Hematopoietic multipotent progenitor cell (in vitro differentiated cells): ENCODE measurements around the gene ATG7. TPM values are rescaled to one million over a fixed set of nuclear protein-coding genes. Genes with fewer than 3 reads are reported as not detected.
"Not testable (repeated sequence)": the region's sequence is repeated elsewhere in the genome, so short reads cannot be mapped to it uniquely, and the experiment has no call there.

Source experiments
- DNase-seq, 3 donors: peaks; one replicate each; pipeline ENCODE4 v3.0.0-alpha.2; 2011 to 2015; ENCODE audit warnings: low read depth in 2 of 3, low spot score in 2 of 3
- total RNA-seq: library from RNA; depleted of rRNA; stranded (reverse); fragments of >200 nt; gene quantifications from one replicate; pipeline ENCODE4 v1.2.3, GENCODE V29; 2012

Gene ATG7
- total RNA-seq, 1 donor, result 33.9 TPM

DNA sequence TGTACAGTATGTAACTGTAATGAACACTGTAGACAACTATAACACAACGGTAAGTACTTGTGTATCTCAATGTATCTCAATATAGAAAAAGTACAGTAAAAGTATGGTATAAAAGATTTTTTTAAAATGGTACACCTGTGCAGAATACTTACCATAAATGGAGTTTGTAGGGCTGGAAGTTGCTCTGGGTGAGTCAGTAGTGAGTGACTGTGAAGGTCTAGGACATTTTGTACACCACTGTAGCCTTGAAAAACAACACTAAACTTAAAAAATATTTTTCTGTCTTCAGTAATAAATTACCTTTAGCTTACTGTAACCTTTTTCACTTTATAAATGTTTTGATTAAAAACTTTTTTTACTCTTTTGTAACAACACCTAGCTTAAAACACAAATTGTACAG, 142.9 kb downstream of the ATG7 start:
- DNase-seq, result no peak

- no peak for DNase-seq
Measured at GRCh38 chr3:11420066-11420465, 147.9 kb downstream of the ATG7 start.

- no peak for DNase-seq
Measured at GRCh38 chr3:11422291-11422690, 150.1 kb downstream of the ATG7 start.

DNA sequence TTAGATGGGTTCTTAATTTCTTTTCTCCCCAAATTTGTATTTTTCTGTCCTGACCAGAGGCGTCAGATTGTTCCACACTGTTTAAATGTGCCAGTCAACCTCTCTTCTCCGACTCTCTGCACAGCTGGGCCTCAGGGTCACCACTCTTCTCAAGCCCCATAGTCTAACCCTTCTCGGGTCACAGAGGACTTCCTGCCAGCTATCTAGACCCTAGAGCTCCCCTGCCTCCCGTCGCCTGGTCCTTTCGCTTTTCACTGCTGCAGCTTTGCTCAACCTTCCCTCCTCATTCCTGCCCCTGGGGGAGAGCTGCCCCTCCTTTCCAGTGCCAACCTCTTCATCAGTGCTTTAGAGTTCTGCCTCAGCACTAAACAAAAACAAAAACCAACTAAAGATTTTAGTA, 151.7 kb downstream of the ATG7 start:
- no peak for DNase-seq

GRCh38 chr3:11424277-11424676, 152.1 kb downstream of the ATG7 start:
- no peak for DNase-seq

- no peak for DNase-seq
Measured at GRCh38 chr3:11430207-11430606, 158.0 kb downstream of the ATG7 start.

DNA sequence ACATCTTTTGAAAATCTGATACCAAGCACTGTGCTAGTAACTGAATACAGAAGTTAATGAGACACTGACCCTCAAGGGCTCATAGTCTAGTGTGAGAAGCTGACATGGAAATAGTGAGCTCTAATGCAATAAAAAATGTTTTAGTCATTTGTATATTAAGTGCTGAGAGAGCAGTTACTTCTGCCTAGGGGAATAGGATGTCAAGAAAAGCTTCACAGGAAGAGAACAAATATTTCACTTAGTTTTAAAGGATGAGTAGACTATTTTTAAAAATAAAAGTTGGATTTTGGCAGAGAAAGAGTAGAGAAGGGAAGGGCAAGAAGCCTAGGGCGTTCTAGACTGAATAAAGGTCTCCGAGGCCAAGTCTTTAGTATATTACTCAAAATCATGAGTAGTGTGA, 158.4 kb downstream of the ATG7 start:
- no peak for DNase-seq

GRCh38 chr3:11431319-11431718, 159.1 kb downstream of the ATG7 start:
- DNase-seq, result no peak

DNA sequence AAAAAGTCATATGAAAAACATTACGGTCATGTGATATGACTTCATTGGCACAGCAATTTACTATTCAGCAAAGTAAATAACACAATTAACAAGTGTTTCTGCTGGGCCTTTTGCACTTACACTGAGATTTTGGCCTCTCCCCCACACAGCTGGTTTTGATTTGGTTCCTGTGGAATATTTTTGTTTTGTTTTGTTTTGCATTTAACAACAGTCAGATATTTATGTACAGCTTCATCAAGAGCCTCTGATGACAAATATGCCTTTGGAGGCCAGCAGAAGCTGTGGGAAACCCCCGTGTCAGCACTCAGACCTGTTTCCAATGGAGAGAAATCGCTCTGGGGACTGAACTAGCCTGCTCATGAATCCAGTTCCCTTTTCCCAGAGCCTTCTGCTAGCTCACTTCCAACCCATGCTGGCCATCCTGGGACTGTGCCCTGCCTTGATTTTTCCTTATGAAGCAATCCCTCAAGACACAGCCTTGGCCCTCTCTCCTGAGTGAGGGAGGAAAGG, 161.9 kb downstream of the ATG7 start:
- DNase-seq, result no peak

DNA sequence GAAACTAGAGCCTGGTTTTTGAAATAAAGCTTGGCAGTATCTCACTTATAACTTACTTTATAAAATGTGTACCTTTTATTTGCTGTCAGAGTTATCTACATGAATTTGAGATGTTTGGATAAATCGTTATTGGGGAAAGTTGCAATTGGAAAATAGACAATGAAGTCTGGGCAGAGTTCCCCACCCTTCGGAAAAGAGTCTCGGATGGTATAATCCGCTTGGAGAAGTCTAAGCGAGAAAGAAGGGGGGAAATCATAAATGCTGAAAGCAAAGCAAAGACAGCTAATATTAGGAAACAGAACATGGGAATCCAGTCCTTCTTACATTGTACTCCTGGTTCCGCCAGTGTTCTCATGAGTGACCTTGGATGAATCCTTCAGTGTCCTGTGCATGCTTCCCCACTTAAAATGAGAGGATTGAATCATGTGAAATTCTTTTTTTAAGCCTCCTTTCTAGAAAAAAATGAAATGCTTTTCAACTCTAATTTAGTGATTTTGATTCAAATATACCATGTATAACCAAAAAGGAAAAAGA, 162.4 kb downstream of the ATG7 start:
- DNase-seq, result no peak

DNA sequence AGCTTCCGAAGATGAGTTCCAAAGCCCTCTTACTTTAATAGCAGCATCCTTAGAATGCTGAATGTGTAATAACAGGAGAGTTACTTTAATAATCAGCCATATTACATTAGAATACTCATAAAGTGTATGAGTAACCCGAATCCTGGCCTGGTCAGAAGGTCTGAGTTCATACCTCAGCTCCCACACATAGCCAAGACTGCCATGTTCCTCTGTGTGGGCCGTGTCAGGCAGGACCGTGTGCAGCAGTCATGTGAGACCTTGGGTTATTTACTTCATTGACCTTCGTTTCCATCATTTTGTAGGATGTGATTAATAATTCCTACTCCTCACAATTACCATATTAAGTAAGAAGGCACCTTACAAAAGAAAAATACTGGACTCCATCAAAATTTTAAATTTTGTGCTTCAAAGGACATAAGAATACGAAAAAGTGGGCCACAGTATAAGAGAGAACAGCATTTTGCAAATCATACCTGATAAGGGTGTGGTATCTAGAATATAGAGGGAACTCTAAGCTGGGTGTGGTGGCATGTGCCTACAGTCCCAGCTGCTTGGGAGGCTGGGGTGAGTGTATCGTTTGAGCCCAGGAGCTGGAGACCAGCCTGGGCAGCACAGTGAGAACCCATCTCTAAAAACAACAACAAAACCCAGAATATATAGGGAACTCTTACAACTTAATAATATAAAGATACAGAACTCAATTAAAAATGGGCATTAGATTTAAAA, 163.4 kb downstream of the ATG7 start:
- no peak for DNase-seq

DNA sequence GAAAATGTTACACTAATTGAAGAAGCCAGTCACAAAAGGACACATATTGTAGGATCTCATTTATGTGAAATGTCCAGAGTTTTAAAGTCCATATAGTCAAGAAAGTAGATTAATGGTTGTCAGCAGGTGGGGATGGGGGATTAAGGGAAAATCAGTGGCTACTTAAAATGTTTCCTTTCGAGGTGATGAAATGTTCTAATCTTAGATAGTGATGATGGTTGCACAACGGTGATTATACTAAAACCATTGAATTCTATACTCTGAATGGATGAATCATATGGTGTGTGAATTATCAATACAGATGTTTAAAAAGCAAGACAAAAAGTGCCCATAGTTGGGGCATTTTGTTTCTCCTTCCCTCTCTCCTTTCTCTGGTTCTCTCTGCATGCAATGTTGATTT, 164.6 kb downstream of the ATG7 start:
- no peak for DNase-seq

DNA sequence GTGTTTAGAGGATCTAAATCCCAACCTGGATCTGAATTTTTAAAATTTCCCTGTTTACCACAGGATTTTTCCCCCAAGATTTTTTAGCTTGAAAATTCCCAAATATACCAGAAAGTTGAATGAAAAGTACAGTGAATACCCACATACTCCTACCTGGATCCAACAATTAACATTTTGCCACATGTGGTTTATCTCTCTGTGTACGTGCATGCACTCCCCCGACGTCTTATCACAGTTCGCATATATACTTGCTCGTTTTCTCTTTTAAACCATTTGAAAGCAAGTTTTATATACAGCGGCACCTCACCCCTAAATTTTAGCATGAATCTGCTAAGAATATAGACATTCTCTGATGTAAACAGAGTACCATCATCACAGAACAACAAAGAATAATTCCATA, 165.3 kb downstream of the ATG7 start:
- DNase-seq, result no peak

DNA sequence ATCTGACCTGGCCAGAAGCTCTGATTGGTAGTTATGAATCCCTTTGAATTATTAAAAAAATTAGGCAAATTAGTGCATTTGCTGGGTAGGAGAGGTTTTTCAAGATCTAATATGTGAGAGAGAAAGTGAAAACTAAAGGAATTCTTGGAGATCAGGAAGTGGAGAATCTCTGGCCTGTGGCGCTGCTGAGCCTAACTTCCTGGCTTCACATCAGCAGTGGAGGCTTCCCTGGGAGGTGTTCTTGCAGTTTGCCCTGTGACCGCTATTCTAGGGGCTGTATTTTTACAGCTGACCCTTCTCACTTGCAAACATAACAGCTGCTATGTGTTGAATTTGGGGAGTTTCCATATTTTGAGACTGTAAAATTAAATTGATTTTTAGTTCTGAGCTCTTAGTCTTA, 166.4 kb downstream of the ATG7 start:
- DNase-seq, result no peak

- not testable (repeated sequence) for DNase-seq
Measured at GRCh38 chr3:11441346-11441745, 169.1 kb downstream of the ATG7 start.

DNA sequence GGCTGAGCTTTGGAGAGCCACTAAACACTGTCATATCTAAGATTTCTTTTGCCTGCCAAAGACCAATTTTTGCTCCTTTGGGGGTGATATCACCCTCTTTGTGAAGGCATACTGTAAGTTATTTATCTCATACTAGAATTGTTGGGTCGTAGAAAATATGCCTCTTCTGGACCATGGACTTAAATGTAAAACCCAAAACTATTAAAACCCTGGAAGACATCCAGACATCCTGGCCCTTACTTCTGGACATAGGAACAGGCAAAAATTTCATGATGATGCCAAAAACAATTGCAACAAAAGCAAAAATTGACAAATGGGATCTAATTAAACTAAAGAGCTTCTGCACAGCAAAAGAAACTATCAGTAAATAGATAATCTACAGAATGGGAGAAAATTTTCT, 172.2 kb downstream of the ATG7 start:
- DNase-seq, result no peak

- not testable (repeated sequence) for DNase-seq
Measured at GRCh38 chr3:11445193-11445592, 173.0 kb downstream of the ATG7 start.

DNA sequence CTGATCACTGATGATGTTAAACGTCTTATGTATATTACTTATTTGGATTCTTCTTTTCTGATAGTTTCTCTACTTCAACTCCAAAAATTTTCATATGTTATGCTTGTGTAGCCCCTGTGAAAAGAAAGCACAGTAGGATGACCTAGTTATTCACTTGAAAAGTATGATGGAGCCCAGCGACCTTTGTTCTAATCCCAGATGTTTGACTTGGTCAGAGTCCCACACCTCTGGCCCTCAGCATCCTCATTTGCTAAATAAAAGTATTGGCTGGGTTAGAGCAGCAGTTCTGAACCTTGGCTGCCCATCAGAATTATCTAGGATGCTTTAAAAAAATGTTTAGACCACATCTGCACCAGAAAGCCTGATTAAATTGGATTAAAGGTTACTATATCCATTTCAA, 173.7 kb downstream of the ATG7 start:
- DNase-seq, result no peak

DNA sequence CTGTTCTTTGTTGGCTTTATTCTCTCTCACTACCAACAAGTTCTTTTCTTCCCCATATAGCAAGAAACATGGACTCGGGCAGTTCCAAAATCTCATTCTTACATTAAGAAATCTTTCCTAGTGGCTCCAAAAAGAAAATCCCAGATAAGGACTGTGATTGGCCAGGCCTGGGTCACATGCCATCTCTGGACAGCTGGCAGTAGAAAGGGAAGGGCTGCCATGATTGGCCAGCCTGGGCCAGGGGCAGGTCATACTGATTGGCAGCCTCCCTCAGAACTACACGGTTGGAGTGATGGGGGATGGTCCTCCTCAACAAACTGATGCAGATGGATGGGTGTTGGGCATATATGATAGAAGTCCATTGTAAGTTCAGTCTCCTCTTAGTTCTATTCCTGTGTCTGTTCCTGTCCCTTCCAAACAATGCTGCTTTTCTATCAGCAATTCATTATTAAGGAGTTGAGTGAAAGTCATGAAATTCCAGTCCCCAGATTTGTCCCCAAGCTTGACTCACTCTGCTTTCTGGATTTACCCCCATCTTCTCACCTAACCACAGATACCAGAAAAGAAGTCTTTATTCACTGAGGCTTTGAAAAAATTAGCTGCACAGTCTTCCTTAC, 175.5 kb downstream of the ATG7 start:
- DNase-seq, result no peak

DNA sequence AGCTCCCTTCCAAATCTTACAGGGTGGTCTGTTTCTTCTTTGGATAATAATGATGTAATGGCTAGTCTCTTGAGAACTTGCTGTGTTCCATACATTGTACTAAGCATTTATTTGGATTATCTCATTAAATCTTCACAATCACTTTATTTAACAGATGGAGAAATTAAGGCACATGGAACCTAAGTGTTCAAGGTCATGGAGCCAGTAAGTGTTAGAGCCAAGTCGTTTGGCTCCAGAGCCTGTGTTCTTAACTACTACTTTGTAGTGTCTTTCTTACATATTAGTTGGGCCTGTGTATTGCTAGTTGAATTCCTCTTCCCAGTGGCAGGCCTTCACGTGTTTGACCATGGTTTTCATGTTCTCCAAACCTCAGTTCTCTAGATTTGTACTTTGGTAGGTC, 177.8 kb downstream of the ATG7 start:
- DNase-seq, result no peak

GRCh38 chr3:11452312-11452711, 180.1 kb downstream of the ATG7 start:
- DNase-seq, result no peak
